Measurements from ENCODE around the gene USP47. TPM values are rescaled to one million over a fixed set of nuclear protein-coding genes. Genes with fewer than 3 reads are reported as not detected.

Gene USP47
- polyA plus RNA-seq, 4 donors: 14.6 to 56.6 (median 20.5) TPM

- Histone ChIP-seq H3K36me3 (ENCODE audit: control insufficient read depth in 3 of 3, insufficient read depth in 2 of 3, low read depth in 1 of 3, low read length in 3 of 3) (peaks cover 8 to 29% (median 16%) of the 10 kb centered on the region in 3 donors), H3K9me3 (ENCODE audit: control insufficient read depth in 2 of 2, insufficient read depth in 1 of 2, low read depth in 1 of 2, low read length in 1 of 2) (no peaks in the 10 kb centered on the region), H3K27me3 (ENCODE audit: control insufficient read depth in 3 of 3, insufficient read depth in 3 of 3, low read length in 3 of 3) (no peaks in the 10 kb centered on the region), H3K27ac (ENCODE audit: low read depth in 1 of 3, low read length in 2 of 3) (no peak overlapping the region), H3K4me3 (ENCODE audit: low read depth in 1 of 3, low read length in 3 of 3) (no peak overlapping the region), H3K4me1 (ENCODE audit: control insufficient read depth in 3 of 3, insufficient read depth in 2 of 3, low read depth in 1 of 3, low read length in 2 of 3) (no peaks in the 10 kb centered on the region)
- DNase-seq: no peak
- no peak for FAIRE-seq
- 95 to 96% (median 96%) methylated on average over 3 of the region's 3 CpGs for WGBS, 3 donors
Observed at GRCh38 chr11:11942668-11943067, 100.9 kb downstream of the USP47 start.

GRCh38 chr11:11944444-11944843, 102.7 kb downstream of the USP47 start:
- no peak overlapping the region for H3K4me3 ChIP-seq (ENCODE audit: low read depth in 1 of 3, low read length in 3 of 3)
- no peak for FAIRE-seq
- H3K27me3 ChIP-seq (ENCODE audit: control insufficient read depth in 3 of 3, insufficient read depth in 3 of 3, low read length in 3 of 3): no peaks in the 10 kb centered on the region
- H3K27ac ChIP-seq (ENCODE audit: low read depth in 1 of 3, low read length in 2 of 3): no peak overlapping the region
- no peak for DNase-seq
- no peaks in the 10 kb centered on the region for H3K9me3 ChIP-seq (ENCODE audit: control insufficient read depth in 2 of 2, insufficient read depth in 1 of 2, low read depth in 1 of 2, low read length in 1 of 2)
- WGBS, 3 donors: 91 to 94% (median 94%) methylated on average over 5 of the region's 5 CpGs
- peaks cover 6 to 27% (median 16%) of the 10 kb centered on the region in 3 donors for H3K36me3 ChIP-seq (ENCODE audit: control insufficient read depth in 3 of 3, insufficient read depth in 2 of 3, low read depth in 1 of 3, low read length in 3 of 3)
- no peaks in the 10 kb centered on the region for H3K4me1 ChIP-seq (ENCODE audit: control insufficient read depth in 3 of 3, insufficient read depth in 2 of 3, low read depth in 1 of 3, low read length in 2 of 3)

GRCh38 chr11:11946180-11946579, 104.4 kb downstream of the USP47 start:
- WGBS, 3 donors: 91 to 97% (median 94%) methylated on average over 2 of the region's 2 CpGs
- Histone ChIP-seq H3K27ac (ENCODE audit: low read depth in 1 of 3, low read length in 2 of 3) (no peak overlapping the region), H3K4me3 (ENCODE audit: low read depth in 1 of 3, low read length in 3 of 3) (no peak overlapping the region), H3K4me1 (ENCODE audit: control insufficient read depth in 3 of 3, insufficient read depth in 2 of 3, low read depth in 1 of 3, low read length in 2 of 3) (no peaks in the 10 kb centered on the region), H3K27me3 (ENCODE audit: control insufficient read depth in 3 of 3, insufficient read depth in 3 of 3, low read length in 3 of 3) (no peaks in the 10 kb centered on the region), H3K9me3 (ENCODE audit: control insufficient read depth in 2 of 2, insufficient read depth in 1 of 2, low read depth in 1 of 2, low read length in 1 of 2) (no peaks in the 10 kb centered on the region), H3K36me3 (ENCODE audit: control insufficient read depth in 3 of 3, insufficient read depth in 2 of 3, low read depth in 1 of 3, low read length in 3 of 3) (peaks cover 6 to 23% (median 17%) of the 10 kb centered on the region in 3 donors)
- DNase-seq (no peak), FAIRE-seq (no peak)

GRCh38 chr11:11946878-11947277, 105.1 kb downstream of the USP47 start:
- H3K4me3 ChIP-seq (ENCODE audit: low read depth in 1 of 3, low read length in 3 of 3): no peak overlapping the region
- no peaks in the 10 kb centered on the region for H3K9me3 ChIP-seq (ENCODE audit: control insufficient read depth in 2 of 2, insufficient read depth in 1 of 2, low read depth in 1 of 2, low read length in 1 of 2)
- no peaks in the 10 kb centered on the region for H3K27me3 ChIP-seq (ENCODE audit: control insufficient read depth in 3 of 3, insufficient read depth in 3 of 3, low read length in 3 of 3)
- H3K4me1 ChIP-seq (ENCODE audit: control insufficient read depth in 3 of 3, insufficient read depth in 2 of 3, low read depth in 1 of 3, low read length in 2 of 3): no peaks in the 10 kb centered on the region
- 93 to 97% (median 96%) methylated on average over 2 of the region's 2 CpGs for WGBS, 3 donors
- H3K27ac ChIP-seq (ENCODE audit: low read depth in 1 of 3, low read length in 2 of 3): no peak overlapping the region
- peaks cover 6 to 23% (median 23%) of the 10 kb centered on the region in 3 donors for H3K36me3 ChIP-seq (ENCODE audit: control insufficient read depth in 3 of 3, insufficient read depth in 2 of 3, low read depth in 1 of 3, low read length in 3 of 3)
- DNase-seq: no peak
- FAIRE-seq: no peak

GRCh38 chr11:11947825-11948224, 106.1 kb downstream of the USP47 start:
- H3K4me3 ChIP-seq (ENCODE audit: low read depth in 1 of 3, low read length in 3 of 3): no peak overlapping the region
- 86 to 88% (median 87%) methylated on average over 4 of the region's 4 CpGs for WGBS, 3 donors
- no peaks in the 10 kb centered on the region for H3K9me3 ChIP-seq (ENCODE audit: control insufficient read depth in 2 of 2, insufficient read depth in 1 of 2, low read depth in 1 of 2, low read length in 1 of 2)
- no peak for DNase-seq
- H3K4me1 ChIP-seq (ENCODE audit: control insufficient read depth in 3 of 3, insufficient read depth in 2 of 3, low read depth in 1 of 3, low read length in 2 of 3): no peaks in the 10 kb centered on the region
- no peaks in the 10 kb centered on the region for H3K27me3 ChIP-seq (ENCODE audit: control insufficient read depth in 3 of 3, insufficient read depth in 3 of 3, low read length in 3 of 3)
- FAIRE-seq: no peak
- no peak overlapping the region for H3K27ac ChIP-seq (ENCODE audit: low read depth in 1 of 3, low read length in 2 of 3)
- peaks cover 6 to 18% (median 16%) of the 10 kb centered on the region in 3 donors for H3K36me3 ChIP-seq (ENCODE audit: control insufficient read depth in 3 of 3, insufficient read depth in 2 of 3, low read depth in 1 of 3, low read length in 3 of 3)

GRCh38 chr11:11948242-11948947, 106.6 kb downstream of the USP47 start:
- Histone ChIP-seq H3K4me1 (ENCODE audit: control insufficient read depth in 3 of 3, insufficient read depth in 2 of 3, low read depth in 1 of 3, low read length in 2 of 3) (no peaks in the 10 kb centered on the region), H3K27ac (ENCODE audit: low read depth in 1 of 3, low read length in 2 of 3) (no peak overlapping the region), H3K36me3 (ENCODE audit: control insufficient read depth in 3 of 3, insufficient read depth in 2 of 3, low read depth in 1 of 3, low read length in 3 of 3) (peaks cover 6 to 16% (median 14%) of the 10 kb centered on the region in 3 donors), H3K4me3 (ENCODE audit: low read depth in 1 of 3, low read length in 3 of 3) (no peak overlapping the region), H3K9me3 (ENCODE audit: control insufficient read depth in 2 of 2, insufficient read depth in 1 of 2, low read depth in 1 of 2, low read length in 1 of 2) (no peaks in the 10 kb centered on the region), H3K27me3 (ENCODE audit: control insufficient read depth in 3 of 3, insufficient read depth in 3 of 3, low read length in 3 of 3) (no peaks in the 10 kb centered on the region)
- DNase-seq (peak in 1 of 2 donors; percentile 34), FAIRE-seq (no peak)
- WGBS, 3 donors: 87 to 97% (median 96%) methylated on average over 2 of the region's 2 CpGs

- Histone ChIP-seq H3K36me3 (ENCODE audit: control insufficient read depth in 3 of 3, insufficient read depth in 2 of 3, low read depth in 1 of 3, low read length in 3 of 3) (peaks cover 13 to 15% (median 13%) of the 10 kb centered on the region in 3 donors), H3K27ac (ENCODE audit: low read depth in 1 of 3, low read length in 2 of 3) (no peak overlapping the region), H3K4me3 (ENCODE audit: low read depth in 1 of 3, low read length in 3 of 3) (no peak overlapping the region), H3K27me3 (ENCODE audit: control insufficient read depth in 3 of 3, insufficient read depth in 3 of 3, low read length in 3 of 3) (no peaks in the 10 kb centered on the region), H3K9me3 (ENCODE audit: control insufficient read depth in 2 of 2, insufficient read depth in 1 of 2, low read depth in 1 of 2, low read length in 1 of 2) (no peaks in the 10 kb centered on the region), H3K4me1 (ENCODE audit: control insufficient read depth in 3 of 3, insufficient read depth in 2 of 3, low read depth in 1 of 3, low read length in 2 of 3) (no peaks in the 10 kb centered on the region)
- FAIRE-seq (no peak), DNase-seq (no peak)
Observed at GRCh38 chr11:11949482-11949881, 107.7 kb downstream of the USP47 start.

- H3K9me3 ChIP-seq (ENCODE audit: control insufficient read depth in 2 of 2, insufficient read depth in 1 of 2, low read depth in 1 of 2, low read length in 1 of 2): no peaks in the 10 kb centered on the region
- no peak overlapping the region for H3K4me3 ChIP-seq (ENCODE audit: low read depth in 1 of 3, low read length in 3 of 3)
- H3K27ac ChIP-seq (ENCODE audit: low read depth in 1 of 3, low read length in 2 of 3): no peak overlapping the region
- H3K27me3 ChIP-seq (ENCODE audit: control insufficient read depth in 3 of 3, insufficient read depth in 3 of 3, low read length in 3 of 3): no peaks in the 10 kb centered on the region
- DNase-seq (no peak), FAIRE-seq (no peak)
- peaks cover 9 to 21% (median 19%) of the 10 kb centered on the region in 3 donors for H3K36me3 ChIP-seq (ENCODE audit: control insufficient read depth in 3 of 3, insufficient read depth in 2 of 3, low read depth in 1 of 3, low read length in 3 of 3)
- no peaks in the 10 kb centered on the region for H3K4me1 ChIP-seq (ENCODE audit: control insufficient read depth in 3 of 3, insufficient read depth in 2 of 3, low read depth in 1 of 3, low read length in 2 of 3)
Observed at GRCh38 chr11:11952036-11952435, 110.3 kb downstream of the USP47 start.

GRCh38 chr11:11956006-11956405, 114.2 kb downstream of the USP47 start:
- no peak for FAIRE-seq
- peaks cover 13 to 15% (median 14%) of the 10 kb centered on the region in 3 donors for H3K36me3 ChIP-seq (ENCODE audit: control insufficient read depth in 3 of 3, insufficient read depth in 2 of 3, low read depth in 1 of 3, low read length in 3 of 3)

More at GRCh38 chr11:11956006-11956405, 114.2 kb downstream of the USP47 start:
- Histone ChIP-seq H3K4me1 (ENCODE audit: control insufficient read depth in 3 of 3, insufficient read depth in 2 of 3, low read depth in 1 of 3, low read length in 2 of 3) (no peaks in the 10 kb centered on the region), H3K27me3 (ENCODE audit: control insufficient read depth in 3 of 3, insufficient read depth in 3 of 3, low read length in 3 of 3) (no peaks in the 10 kb centered on the region), H3K27ac (ENCODE audit: low read depth in 1 of 3, low read length in 2 of 3) (no peak overlapping the region), H3K9me3 (ENCODE audit: control insufficient read depth in 2 of 2, insufficient read depth in 1 of 2, low read depth in 1 of 2, low read length in 1 of 2) (no peaks in the 10 kb centered on the region), H3K4me3 (ENCODE audit: low read depth in 1 of 3, low read length in 3 of 3) (no peak overlapping the region)
- WGBS, 3 donors: 94 to 98% (median 95%) methylated on average over 5 of the region's 5 CpGs
- DNase-seq: no peak

Data from small intestine (tissue), 7 donors.